Measurements from ENCODE around the gene ARMH2.

- TF ChIP-seq PATZ1 (CRISPR knock-in tag; IDR thresholded peaks at IDR 0.05; ENCODE audit: borderline replicate concordance) (no peak), RARB (CRISPR knock-in tag; IDR thresholded peaks at IDR 0.05) (no peak), PPARA (CRISPR knock-in tag; IDR thresholded peaks at IDR 0.05; ENCODE audit: borderline replicate concordance) (no peak), CREB5 (CRISPR knock-in tag; IDR thresholded peaks at IDR 0.05; ENCODE audit: low read depth) (no peak)
Measured at GRCh38 chr6:24752917-24753492, 45.7 kb downstream of the ARMH2 start.

Data from SK-N-SH treated with all-trans-retinoic acid at 6 μM for 48 hours (cell line).